Astrocyte (in vitro differentiated cells and primary cell): Measurements from ENCODE around the gene TTC33. TPM values are rescaled to one million over a fixed set of nuclear protein-coding genes. Genes with fewer than 3 reads are reported as not detected.

ENCODE experiments used
- DNase-seq: peaks from one replicate; pipeline ENCODE4 v3.0.0-alpha.2; 2010; ENCODE audit warnings: low read depth
- FAIRE-seq: peaks from 2 replicates; lab custom pipeline; 2011; peaks lifted over from hg19 to GRCh38; lab: Jason Lieb, UNC
- H2AFZ ChIP-seq: 2 replicates; pipeline ENCODE4 v1.6.0; 2012; ENCODE audit warnings: low read depth, low read length, inconsistent platforms
- H3K27ac ChIP-seq: 2 replicates; pipeline ENCODE4 v1.5.1; 2011; ENCODE audit warnings: low read depth, low read length, inconsistent platforms
- H3K27me3 ChIP-seq: 2 replicates; pipeline ENCODE4 v1.6.0; 2011; ENCODE audit warnings: low read length, inconsistent platforms; ENCODE audit not compliant: insufficient read depth
- H3K36me3 ChIP-seq: 2 replicates; pipeline ENCODE4 v1.5.1; 2011; ENCODE audit warnings: low read length, inconsistent platforms; ENCODE audit not compliant: insufficient read depth
- H3K4me1 ChIP-seq: 2 replicates; pipeline ENCODE4 v1.5.1; 2011; ENCODE audit warnings: low read length, inconsistent platforms; ENCODE audit not compliant: insufficient read depth
- H3K4me2 ChIP-seq: 2 replicates; pipeline ENCODE4 v1.6.0; 2012; ENCODE audit warnings: low read length, inconsistent platforms
- H3K4me3 ChIP-seq: 2 replicates; pipeline ENCODE4 v1.5.1; 2011; ENCODE audit warnings: low read depth, mild to moderate bottlenecking, low read length, inconsistent platforms; ENCODE audit not compliant: insufficient read depth
- H3K79me2 ChIP-seq: 2 replicates; pipeline ENCODE4 v1.6.0; 2012; ENCODE audit warnings: mild to moderate bottlenecking, low read length, inconsistent platforms; ENCODE audit not compliant: insufficient read depth
- H3K9ac ChIP-seq: 2 replicates; pipeline ENCODE4 v1.6.0; 2012; ENCODE audit warnings: mild to moderate bottlenecking, low read length, inconsistent platforms
- H3K9me3 ChIP-seq: 2 replicates; pipeline ENCODE4 v1.5.1; 2012; ENCODE audit warnings: low read depth, mild to moderate bottlenecking, low read length, inconsistent platforms; ENCODE audit not compliant: insufficient read depth
- H4K20me1 ChIP-seq: 2 replicates; pipeline ENCODE4 v1.6.0; 2012; ENCODE audit warnings: low read length, inconsistent platforms; ENCODE audit not compliant: insufficient read depth
- H3K27ac Mint-ChIP-seq: one replicate; pipeline ENCODE4 v1.8.0; 2021; ENCODE audit warnings: mild to moderate bottlenecking, mixed read lengths; ENCODE audit not compliant: unreplicated experiment
- H3K27me3 Mint-ChIP-seq: one replicate; pipeline ENCODE4 v1.8.0; 2021; ENCODE audit warnings: low read depth, mixed read lengths; ENCODE audit not compliant: unreplicated experiment
- H3K36me3 Mint-ChIP-seq: one replicate; pipeline ENCODE4 v1.8.0; 2021; ENCODE audit warnings: low read depth, mixed read lengths; ENCODE audit not compliant: unreplicated experiment
- H3K4me1 Mint-ChIP-seq: one replicate; pipeline ENCODE4 v1.8.0; 2021; ENCODE audit warnings: low read depth, mixed read lengths; ENCODE audit not compliant: unreplicated experiment
- H3K4me3 Mint-ChIP-seq: one replicate; pipeline ENCODE4 v1.8.0; 2021; ENCODE audit warnings: mild to moderate bottlenecking, moderate library complexity, mixed read lengths; ENCODE audit not compliant: unreplicated experiment
- H3K9me3 Mint-ChIP-seq: one replicate; pipeline ENCODE4 v1.8.0; 2021; ENCODE audit warnings: mild to moderate bottlenecking, mixed read lengths; ENCODE audit not compliant: unreplicated experiment
- CTCF ChIP-seq: IDR thresholded peaks from 2 replicates; pipeline ENCODE4 v1.5.1; 2011; ENCODE audit warnings: low read depth, mild to moderate bottlenecking, inconsistent platforms, low read length, moderate library complexity; ENCODE audit not compliant: insufficient read depth
- EZH2 ChIP-seq: IDR thresholded peaks from 2 replicates; pipeline ENCODE4 v1.6.1; 2012; ENCODE audit warnings: mild to moderate bottlenecking, low read length, inconsistent platforms; ENCODE audit not compliant: insufficient read depth
- total RNA-seq: library from RNA; stranded (reverse); gene quantifications from 2 replicates; pipeline ENCODE4 v1.2.1, GENCODE V29; 2021

The TTC33 gene
- total RNA-seq, 1 donor from 2014 or later, result 13.3 TPM

- Histone ChIP-seq H3K4me3 (no peak overlapping the region), H4K20me1 (no peaks in the 10 kb centered on the region), H3K27ac (no peak overlapping the region), H3K9me3 (no peaks in the 10 kb centered on the region), H2AFZ (no peak overlapping the region), H3K4me1 (peaks cover 5% of the 10 kb centered on the region), H3K9ac (no peak overlapping the region), H3K4me2 (no peak overlapping the region), H3K27me3 (no peaks in the 10 kb centered on the region), H3K36me3 (no peaks in the 10 kb centered on the region), H3K79me2 (no peaks in the 10 kb centered on the region)
- FAIRE-seq (no peak), DNase-seq (no peak)
- no peaks in the 10 kb centered on the region for H3K9me3 Mint-ChIP-seq
- no peaks in the 10 kb centered on the region for H3K27me3 Mint-ChIP-seq
- TF ChIP-seq CTCF, result no peak
- no peak for TF ChIP-seq EZH2
- no peak overlapping the region for H3K27ac Mint-ChIP-seq
- no peaks in the 10 kb centered on the region for H3K36me3 Mint-ChIP-seq
- H3K4me3 Mint-ChIP-seq, result no peak overlapping the region
- peaks cover 6% of the 10 kb centered on the region for H3K4me1 Mint-ChIP-seq
Observed at GRCh38 chr5:40575411-40575810, 180.3 kb downstream of the TTC33 start.

DNA sequence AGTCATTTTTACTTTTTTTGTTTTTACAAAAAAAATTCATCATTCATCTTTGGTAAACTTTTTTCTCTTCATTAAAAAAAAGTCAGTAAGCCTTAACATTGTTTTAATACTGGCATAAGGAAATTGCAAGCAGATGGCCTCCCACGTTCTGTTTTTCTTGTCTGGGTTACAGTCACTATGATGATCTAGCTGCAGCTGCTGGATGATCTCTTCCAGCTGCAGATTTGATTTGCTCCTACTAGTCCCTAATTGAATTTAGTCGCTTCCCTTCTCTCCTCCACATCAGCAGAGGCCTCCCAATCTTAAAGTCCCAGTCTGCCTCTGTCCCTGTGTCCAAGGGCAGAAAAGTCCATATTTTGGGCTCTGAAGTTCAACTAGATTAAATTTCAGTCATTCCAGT is 182.8 kb downstream of the TTC33 start:
- Mint-ChIP-seq H3K4me3 (no peak overlapping the region), H3K27me3 (no peaks in the 10 kb centered on the region), H3K27ac (no peak overlapping the region), H3K4me1 (peaks cover 15% of the 10 kb centered on the region), H3K36me3 (no peaks in the 10 kb centered on the region), H3K9me3 (no peaks in the 10 kb centered on the region)
- peak; percentile 18 for DNase-seq
- no peaks in the 10 kb centered on the region for H3K27me3 ChIP-seq
- peaks cover 12% of the 10 kb centered on the region for H3K4me1 ChIP-seq
- H3K27ac ChIP-seq, result no peak overlapping the region
- no peaks in the 10 kb centered on the region for H4K20me1 ChIP-seq
- no peaks in the 10 kb centered on the region for H3K79me2 ChIP-seq
- no peaks in the 10 kb centered on the region for H3K9me3 ChIP-seq
- no peak overlapping the region for H3K4me3 ChIP-seq
- H3K36me3 ChIP-seq, result no peaks in the 10 kb centered on the region
- H3K9ac ChIP-seq, result no peak overlapping the region
- no peak overlapping the region for H3K4me2 ChIP-seq
- no peak for FAIRE-seq
- no peak overlapping the region for H2AFZ ChIP-seq
- TF ChIP-seq EZH2 (no peak), CTCF (no peak)

DNA sequence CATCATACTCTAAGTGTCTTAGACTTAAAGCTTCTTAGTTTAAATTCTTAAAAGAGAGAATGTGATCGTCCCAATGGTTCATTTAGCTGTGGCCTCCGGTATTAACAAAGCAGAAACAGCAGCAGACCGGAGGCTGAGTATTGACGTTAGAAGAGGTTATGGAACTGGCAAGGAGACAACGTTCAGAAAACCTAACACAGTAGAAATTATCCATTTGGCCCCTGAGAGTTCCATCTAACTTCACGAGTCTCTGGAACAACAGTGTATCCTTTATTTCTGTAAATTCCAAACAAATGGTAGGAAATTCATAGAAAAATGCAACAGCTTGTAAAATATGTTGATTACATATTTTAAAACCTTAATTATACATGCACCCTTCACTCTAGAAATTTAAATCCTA is 183.4 kb downstream of the TTC33 start:
- Histone ChIP-seq H3K4me3 (no peak overlapping the region), H3K9me3 (no peaks in the 10 kb centered on the region), H3K9ac (no peak overlapping the region), H3K36me3 (no peaks in the 10 kb centered on the region), H3K27ac (no peak overlapping the region), H3K27me3 (no peaks in the 10 kb centered on the region), H3K79me2 (no peaks in the 10 kb centered on the region), H4K20me1 (no peaks in the 10 kb centered on the region), H3K4me2 (no peak overlapping the region), H2AFZ (no peak overlapping the region), H3K4me1 (peaks cover 12% of the 10 kb centered on the region)
- Mint-ChIP-seq H3K4me1 (peaks cover 15% of the 10 kb centered on the region), H3K27ac (no peak overlapping the region), H3K4me3 (no peak overlapping the region), H3K36me3 (no peaks in the 10 kb centered on the region), H3K27me3 (no peaks in the 10 kb centered on the region), H3K9me3 (no peaks in the 10 kb centered on the region)
- DNase-seq, result no peak
- FAIRE-seq, result no peak
- TF ChIP-seq CTCF (no peak), EZH2 (no peak)
